ENCODE measurements around the gene PLXDC2.

The PLXDC2 gene

DNA sequence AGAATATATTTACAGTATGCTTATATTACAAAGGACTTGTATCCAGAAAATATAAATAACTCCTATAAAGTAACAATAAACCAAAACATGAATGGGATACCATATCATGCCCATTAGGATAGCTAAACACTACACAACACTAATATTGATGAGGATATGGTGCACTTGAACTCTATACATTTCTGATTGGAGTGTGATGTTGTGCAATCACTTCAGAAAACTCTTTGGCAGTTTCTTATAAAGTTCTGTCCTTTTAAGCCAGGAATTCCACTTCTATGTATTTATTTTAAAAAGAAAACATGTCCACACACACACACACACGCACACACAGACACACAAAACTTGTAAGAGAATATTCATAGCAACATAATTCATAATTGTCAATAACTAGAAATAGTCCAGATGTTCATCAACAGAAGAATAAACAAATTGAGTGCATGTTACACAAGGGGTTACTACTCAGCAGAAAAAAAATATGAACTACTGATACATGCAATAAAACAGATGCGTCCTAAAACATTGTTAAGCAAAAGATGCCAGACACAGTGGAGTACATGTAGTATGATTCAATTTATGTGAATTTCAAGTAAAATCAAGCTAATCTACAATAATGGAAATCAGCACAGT lies 416.0 kb downstream of the PLXDC2 start:
- DNase-seq: no peak

DNA sequence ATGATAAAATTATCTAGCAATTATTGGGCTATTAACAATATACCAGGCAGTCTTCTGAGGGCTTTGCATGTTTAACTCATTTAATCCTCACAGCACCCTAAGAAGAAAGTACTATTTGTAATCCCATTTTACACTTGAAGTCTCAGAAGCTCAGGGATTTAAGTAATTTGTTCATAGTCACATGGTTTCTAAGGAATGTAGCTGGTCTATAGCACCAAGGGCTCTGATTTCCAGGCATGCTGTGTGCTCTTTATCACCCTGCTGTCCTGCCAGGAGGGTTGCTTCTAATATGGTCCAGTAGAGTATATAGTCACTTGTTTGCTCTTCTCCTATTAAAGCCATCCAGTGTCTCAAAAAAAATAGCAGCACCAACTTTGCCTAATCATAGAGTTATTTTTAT lies 417.2 kb downstream of the PLXDC2 start:
- DNase-seq: no peak

DNA sequence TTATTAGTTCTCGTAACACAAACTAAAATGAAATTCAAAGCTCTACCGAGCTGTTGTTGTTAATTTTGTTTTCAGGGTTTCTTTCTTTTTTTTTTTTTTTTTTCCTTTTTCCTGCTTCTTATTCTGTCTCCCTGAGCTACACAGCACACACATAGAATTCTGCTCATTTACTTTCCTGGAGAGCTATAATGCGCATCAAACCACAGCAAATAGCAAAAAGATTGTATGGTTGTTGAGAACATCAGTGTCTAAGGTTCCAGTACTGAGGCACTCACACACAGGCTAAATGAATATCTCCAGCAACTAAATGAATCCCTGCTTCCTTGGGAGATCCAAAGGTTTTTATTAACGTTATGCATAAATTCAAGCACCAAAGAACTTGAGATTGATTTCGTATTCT lies 418.3 kb downstream of the PLXDC2 start:
- DNase-seq: no peak

DNA sequence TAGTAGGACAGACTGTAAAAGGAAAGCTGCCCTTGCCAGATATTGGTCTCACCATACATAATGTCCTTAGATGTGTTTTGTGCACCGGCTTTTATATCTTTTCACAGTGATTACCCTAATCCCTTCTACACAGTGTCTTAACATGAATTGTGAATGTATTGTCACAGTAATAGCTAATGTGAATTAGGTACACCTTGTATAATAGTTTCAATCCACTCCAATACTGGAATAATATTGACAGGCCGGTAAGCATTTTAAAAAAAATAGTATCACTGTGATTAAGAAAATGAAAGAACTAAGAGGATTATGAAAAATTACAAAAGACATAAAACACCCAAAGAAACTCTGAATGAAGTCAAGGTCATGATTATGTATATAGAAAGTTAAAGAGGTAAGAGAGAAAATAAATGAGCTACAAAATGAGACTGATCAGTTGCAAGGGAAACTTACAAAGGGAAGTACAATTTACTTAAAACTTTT lies 420.9 kb downstream of the PLXDC2 start:
- DNase-seq: no peak

DNA sequence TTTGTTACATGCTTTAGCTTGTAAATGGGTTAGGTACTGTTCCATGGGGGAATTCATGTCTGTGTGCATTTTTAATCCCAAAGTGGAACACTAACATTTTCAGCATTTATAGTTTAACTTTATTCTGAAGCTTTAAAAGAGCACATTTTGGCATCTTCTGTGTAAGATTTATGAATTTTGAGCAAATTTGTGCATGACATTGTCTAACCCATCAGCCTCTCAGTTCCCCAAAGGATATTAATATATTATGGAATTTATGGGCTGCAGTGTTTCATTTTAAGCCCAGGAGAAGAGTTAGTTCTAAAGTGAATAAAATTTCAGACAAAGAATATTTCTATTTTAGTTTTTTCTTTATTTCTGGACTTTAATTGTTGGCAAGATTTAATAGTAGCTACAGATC lies 421.4 kb downstream of the PLXDC2 start:
- no peak for DNase-seq

DNA sequence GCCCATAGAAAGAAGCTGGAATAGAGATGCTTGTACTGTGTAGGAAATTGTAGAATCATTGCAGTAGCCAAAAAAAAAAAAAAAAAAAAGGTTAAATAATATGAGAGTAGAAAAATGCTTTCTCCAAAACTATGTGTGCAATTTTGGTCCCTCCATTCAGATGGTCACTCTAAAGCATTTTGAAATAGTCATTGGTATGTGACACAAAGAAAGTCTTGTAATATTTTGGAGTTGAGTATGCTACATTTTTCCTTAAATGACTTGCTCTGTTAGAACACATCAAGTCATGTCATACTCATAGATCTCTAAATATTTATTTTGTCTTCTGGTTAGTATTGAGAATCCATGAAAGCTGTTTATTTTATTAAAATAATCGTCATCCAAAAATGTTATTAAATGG lies 424.4 kb downstream of the PLXDC2 start:
- no peak for DNase-seq

DNA sequence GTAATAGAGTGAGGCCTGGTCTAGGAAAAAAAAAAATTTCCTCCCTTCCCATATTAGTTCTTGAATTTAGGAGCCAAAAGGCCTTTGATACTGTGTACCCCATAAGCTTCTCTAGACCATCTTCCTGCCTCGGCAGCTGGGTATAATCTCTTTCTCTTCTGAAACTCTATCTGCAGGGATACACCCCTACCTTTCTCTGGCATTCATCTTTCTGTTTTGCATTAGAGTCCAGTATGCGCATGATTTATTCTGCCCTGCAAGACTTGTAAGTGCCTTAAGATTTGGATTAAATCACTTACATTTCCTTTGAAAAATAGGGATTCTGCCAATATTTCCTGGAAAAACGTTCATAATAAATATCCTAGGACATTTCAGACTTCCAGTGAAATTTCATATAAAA lies 431.2 kb downstream of the PLXDC2 start:
- DNase-seq: no peak

DNA sequence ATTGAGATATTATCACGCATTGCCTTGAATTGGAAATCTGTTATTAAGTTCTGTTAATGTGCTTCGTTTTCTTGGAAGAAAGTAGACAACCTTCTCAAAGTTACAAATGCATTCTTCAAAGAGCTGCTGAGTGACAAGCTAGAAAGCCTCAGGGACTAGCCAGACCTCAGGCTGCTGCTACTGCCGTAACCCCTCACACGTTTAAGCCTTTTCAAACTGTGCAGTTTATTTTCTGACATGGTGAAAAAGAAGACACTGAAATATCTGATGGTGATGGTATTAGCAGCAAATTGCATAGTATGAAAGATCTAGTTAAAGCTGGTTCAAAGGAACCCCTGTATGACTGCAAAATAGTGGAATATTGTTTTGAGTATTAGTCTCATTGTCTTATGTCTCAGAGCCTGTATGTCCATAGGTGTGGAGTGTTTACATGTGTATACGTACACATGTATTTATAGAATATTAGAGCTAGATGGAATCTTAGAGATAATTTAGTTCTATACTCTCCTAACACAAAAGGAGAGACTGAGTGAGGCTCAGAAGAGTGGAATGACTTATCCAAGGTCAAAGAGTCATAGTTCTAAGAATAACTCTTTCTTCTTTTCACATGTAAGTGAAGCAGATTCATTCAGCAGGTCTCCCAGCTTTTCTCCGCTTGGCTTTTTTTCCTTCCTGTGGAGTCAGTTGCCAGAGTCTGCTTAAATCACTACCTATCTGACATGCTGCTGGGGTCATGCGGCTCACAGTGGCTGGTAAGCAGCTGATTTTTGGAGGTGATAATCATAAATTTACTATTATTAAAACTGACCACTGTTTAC lies 431.9 kb downstream of the PLXDC2 start:
- no peak for DNase-seq

DNA sequence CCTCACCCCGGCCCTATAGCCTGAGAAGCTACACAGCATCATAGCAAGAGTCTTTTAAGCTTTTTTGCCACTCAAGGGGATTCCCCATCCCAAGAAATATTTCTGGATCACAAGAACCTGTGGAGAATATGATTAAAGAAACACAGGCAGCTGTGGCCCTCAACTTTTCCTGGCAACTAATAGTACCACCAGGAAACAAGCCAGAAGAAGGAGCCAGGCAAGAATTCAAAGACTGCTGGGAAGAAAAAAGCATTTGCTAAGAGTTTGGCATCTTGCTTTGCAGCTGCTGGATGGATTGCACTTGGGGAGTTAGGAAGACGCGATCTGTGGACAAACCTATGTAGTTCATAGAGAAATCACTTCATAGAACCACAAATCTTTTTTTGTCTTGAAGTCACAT lies 437.8 kb downstream of the PLXDC2 start:
- DNase-seq: no peak

DNA sequence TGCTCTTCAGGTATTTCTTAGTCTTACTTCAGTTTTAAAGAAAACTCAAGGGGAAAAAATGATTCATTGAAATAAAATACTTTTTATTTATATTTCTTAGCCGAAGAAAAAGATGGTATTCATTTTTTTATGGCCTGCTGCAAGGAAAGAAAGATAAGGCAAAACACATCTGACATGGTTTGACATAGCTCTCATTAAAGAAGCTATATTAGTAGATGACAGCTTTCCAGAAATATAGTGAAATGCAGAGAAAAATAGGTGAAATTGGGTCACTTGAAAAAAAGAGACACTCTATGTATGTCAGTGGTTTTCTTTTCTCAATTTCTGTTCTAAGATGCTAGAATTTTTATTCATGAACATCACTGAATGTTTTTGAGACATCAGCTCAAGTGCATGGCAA lies 438.3 kb downstream of the PLXDC2 start:
- DNase-seq: no peak

DNA sequence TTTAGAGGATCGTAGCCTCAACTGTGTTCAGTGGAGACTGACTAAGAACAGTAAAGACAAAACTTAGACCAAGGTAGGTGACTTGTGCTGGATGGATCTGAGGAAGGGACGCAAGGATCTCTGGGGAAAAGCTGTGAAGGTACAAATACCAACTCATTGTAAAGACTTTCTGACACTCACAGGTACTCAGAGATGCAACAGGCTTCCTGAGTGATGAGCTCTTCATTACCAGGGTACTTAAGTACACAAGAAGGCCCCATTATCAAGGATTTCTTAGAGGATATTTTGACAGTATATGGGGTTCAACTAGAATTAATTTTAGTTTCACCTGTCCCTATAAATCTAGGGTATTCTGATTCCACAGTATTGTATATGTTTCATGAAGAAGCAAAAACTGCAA lies 440.7 kb downstream of the PLXDC2 start:
- DNase-seq: no peak

DNA sequence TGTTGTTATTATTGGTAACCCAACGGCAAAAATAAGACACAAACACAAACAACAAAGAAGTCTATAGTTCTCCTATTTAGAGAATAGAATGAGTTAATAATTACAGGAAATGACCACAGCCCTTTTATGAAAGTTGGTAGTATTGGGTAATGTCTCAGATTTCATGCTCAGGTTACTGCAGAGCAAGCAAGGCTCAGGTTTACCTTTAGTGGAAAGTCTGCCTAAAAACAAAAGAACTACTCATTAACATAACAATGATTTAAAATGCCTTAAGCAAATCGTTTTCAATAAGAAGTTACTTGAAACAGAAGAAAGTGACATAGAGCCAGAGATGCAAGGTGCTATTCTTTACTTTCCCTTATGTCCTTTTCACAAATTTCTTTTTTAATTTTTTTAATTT lies 441.2 kb downstream of the PLXDC2 start:
- DNase-seq: no peak

DNA sequence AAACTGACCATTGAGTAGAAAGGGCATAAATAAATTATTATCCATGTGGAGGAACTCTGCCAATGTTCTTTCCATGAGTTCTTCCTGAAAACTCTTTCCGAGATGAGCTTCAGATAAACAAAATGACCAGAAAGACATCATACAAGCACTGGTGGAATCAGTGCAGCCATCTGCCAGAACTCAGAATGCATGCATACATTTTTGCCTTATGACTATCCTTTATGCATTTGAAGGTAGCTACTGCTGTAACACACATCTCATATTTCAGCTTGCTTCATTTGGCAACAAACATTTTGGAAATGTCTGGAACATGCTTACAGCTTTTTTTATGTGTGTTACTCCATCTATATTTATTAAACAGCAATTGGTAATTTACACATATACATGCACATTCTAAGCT lies 448.9 kb downstream of the PLXDC2 start:
- DNase-seq: no peak

DNA sequence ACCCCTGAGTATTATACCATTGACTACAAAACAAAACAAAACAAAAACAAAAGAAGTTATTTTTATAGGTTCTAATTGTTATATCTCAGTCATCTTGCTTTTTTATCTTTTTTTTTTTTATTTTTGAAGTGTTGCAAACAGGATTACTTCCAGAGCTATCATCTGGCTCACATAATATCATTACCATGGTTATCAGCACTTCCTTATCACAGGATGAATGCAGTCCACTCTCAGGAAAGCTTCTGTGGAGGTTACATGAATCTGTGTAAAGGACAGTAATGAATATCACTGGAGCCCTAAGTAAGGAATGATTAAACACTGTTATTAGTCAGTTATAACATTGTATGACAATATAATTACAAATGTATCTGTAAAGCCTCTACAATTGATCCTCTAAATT lies 451.5 kb downstream of the PLXDC2 start:
- DNase-seq: no peak

DNA sequence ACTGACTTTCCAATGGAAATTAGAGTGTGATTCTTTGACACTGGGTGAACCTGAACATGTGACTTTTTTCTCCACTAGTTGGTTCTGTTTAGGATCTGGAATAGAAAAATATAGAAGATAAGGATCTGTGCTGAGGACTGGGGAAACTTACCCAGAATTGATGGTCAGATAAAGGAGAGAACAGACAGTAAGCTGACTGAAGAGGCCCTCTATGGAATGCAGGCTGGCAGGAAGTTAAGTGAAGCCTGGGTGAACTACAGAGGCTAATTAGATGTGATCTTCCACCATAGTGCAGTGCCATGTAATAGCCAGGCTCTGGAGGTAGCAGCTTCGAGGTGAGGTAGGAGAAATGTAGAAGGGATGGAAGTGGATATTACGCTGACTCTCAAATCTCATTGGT lies 455.3 kb downstream of the PLXDC2 start:
- no peak for DNase-seq

DNA sequence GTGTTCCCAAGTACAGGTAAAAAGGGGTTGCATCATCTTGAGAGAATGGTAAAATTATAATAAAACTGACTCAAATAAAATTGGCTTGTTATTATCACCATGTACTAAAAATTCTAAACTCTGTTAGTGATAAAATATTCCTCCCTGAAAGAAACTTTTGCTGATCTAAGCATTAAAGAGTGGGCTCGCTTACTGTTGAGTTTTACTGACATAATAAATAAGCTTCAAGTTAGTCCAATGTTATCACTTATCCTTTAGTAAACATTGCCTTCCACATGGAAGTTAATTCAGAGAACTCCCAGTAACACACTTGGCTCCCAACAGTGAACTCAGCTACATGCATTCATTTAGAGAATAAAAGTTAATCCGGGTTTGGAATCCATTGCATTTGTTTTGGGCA lies 456.4 kb downstream of the PLXDC2 start:
- no peak for DNase-seq

DNA sequence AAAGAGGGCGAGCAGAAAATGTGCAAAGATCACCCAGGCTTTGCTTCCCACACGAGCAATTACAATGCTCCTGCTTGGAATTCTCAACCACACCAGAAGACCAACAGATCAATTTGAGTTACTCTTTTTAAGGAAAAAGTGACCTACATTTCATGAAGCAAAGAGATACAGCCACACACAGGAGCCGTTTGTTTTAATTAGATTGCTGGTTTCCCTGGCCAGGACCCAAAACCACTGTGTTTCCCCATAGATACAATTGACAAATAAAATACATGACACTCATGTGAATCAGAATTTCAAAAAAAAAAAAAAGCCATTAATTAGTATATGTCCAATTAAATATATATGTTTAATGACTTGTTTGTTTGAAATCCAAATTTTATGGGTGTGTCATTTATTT lies 458.3 kb downstream of the PLXDC2 start:
- DNase-seq: no peak

DNA sequence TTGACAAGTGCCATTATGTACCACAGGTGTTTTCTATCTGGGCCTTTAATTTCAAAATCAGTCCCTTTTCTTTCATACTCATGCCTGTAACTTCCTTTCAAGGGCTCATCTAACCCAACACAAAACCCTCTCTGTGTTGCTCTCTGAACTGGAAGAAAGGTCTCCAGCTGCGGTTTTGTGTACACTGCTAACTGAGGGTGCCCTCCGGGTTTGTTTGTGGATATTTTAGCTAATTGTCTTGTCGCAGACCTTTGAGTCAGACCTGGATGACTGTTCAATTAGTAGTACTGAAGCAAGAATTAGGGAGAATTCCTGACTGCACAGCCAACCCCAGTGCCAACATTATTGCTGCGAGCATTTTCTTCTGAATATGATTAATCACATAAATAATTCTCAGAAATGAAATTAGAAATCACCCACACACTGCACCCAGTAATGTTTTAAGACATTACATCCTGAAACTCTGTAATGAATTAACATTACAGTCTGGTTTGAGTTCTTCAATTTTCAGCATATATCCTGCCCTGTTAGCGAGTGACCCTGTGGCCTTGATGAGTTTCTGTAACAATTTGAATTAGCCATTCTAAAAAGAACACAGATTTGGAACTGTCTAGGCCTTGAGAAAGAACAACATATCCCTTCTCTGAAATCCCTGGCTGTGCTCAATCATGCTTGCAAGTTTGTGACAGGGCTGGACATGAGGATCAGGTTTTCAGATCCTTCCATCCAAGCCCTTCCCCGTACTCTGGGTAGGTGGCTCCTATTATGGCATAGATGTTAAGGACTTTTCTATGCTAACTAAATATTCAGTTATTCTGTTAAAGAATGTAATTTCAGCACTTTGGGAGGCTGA lies 460.1 kb downstream of the PLXDC2 start:
- no peak for DNase-seq

DNA sequence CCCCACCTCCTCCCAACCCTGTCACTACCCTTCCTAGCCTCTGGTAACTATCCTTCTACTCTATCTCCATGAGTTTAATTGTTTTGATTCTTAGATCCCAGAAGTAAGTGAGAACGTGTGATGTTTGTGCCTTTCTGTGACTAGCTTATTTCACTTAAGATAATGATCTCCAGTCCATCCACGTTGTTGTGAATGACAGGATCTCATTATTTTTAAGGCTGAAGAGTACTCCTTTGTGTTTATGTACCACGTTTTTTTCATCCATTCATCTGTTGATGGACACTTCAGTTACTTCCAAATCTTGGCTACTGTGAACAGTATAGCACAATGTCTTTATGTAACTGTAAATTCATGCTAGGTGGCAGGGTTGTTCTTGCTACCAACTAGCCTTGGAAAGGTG lies 461.6 kb downstream of the PLXDC2 start:
- no peak for DNase-seq

DNA sequence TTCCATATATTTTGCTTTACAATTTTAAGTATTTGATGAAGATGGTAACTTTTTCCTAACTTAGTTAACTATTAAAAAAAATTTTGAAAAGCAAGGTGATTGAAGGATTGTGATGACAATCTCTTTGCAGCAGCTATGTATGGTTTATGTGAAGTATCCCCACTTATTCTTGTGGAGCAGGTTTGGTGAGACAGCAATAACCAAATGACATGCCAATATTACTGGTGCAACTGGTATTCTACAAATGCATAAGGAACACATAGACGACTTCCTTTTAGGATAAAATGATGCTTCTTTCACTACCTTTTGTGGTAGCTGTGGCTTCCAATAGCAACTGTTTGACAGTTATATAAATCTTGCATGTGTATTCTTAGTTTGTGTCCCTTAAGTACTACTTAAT lies 465.3 kb downstream of the PLXDC2 start:
- DNase-seq: no peak

DNA sequence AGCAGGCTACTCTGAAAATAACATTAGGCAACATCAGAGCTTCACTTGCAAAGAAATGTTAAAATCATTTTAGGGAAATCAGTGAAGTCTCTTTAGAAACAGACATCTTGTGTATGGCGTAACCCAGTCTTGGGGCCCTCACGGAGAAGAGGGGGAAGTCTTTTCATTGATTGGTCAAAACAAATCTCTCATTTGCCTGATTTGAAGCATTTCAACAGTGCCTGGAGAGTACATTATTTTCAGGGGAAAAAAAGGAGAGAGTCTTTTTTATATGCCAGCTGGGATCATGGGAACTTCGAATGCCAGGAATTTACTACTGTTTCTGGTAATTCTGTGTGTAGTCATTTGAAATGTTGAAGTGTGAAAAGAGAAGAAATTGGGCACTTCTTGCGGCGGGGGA lies 471.4 kb downstream of the PLXDC2 start:
- DNase-seq: no peak

DNA sequence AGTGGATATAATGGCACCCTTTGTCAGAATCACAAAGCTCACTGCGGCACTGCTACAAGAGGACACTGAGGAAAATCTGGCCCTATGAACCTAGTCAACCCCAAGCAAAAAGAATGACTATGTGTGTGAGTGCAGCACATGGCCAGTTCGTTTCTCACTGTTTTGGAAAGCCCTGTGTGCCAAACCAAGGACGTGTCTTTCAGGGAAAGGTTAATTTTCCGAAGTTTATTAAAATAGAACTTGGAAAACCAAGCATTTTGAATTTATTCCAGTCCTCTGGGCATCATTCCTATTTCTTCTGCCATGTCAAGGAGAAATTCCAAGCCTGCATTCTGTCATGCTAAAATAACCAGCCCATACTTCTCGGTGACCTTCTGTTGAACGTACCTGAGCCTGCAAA lies 471.8 kb downstream of the PLXDC2 start:
- DNase-seq: no peak

DNA sequence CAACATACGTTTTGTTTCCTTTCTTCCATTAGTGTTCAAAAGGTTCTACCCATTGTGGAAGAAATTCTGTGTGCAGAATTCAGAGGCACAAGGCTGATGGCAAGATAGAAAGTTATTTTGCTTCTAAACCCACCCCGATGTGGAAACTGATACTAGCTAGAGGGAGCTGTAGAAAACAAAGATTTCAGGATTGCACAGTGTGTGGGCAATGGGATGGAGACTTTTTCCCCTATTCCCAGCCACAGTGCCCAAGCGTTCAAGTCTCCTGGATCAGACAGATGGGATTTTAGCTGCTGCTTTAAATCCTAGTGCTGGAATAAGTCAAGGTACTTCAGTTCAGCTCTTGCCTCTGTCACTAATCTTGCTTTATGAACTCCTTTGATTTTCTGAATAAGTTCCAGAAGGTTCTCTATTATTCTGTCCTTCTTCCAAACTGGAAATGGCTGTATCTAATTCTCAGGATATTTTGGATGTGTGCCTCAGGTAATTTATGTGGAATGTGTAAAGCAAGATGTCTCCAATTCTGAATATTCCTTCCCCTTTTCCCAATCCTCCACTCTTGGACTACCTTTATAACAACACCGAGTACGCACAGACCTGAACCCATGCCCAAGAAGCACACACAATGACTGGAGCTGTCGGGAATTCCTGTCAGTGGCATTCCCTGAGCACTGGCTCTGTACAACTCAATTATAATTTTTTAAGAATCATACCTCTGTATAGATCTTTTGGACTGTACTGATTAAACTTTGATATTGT lies 473.0 kb downstream of the PLXDC2 start:
- DNase-seq: no peak
